ENCODE measurements around the gene PAQR9.

PAQR9 gene

DNA sequence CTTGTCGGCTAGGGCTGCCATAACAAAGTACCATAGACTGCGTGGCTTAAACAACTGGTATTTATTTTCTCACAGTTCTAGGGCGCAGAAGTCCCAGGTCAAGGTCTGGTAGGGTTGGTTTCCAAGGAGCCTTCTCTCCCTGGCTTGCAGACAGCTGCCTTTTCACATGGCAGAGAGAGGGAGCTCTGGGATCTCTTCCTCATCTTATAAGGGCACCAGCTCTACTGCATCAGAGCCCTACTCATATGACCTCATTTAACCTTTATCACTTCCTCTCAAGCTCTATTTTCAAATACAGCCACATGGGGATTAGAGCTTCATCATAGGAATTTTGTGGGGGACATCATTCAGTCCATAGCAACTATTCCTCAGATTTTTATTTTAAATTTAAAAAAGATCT lies 17.6 kb upstream of the PAQR9 start:
- no peak for DNase-seq

DNA sequence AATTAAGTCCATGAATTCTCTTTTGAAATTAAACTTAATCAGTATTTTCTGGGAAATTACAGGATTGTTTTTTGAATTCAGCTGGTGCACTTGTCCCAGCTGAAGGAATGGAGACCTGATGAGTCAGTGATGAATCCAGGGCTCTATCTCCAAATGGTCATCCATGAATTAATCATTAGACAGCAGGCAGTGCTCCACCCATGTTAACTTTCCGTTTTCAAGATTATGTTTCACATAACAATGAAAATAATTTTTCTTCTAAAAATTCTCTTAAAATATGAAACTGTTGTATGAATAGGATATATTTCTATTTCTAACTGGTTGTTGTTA lies 13.9 kb upstream of the PAQR9 start:
- DNase-seq = no peak

DNA sequence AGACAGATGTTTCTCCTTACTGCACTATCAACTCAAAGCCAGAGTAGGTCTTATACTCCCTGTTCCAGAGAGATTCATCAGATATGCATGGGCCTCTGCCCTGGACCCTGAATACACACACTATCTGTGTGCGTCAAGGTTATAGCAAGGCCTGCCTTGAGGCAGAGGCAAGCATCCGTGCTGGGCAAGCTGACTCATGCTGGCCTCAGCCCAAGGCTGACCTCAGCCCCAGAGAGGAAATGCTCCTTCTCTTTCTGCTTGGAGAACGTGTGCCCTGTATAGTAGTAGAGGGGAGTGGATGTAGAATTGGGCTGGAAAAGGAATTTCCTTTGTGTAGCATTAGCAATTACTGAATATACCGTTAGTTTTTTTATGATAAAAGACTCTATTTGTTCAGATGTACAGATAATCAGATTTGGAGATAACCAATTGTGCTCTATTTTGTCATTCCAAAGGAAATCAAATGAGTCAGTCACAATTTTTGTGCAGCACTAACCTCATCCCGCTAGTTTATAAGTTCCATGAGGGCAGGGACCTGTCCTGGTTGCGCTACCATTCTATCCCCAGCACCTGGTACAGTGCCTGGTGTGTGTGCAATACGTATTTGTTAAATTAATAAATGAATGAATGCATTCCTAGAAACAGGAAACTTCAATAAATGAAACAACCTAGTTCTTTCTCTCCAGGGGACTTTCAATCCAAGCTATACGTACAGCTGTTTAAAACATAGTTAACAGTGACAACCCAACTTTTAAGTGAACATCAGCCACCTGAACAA lies 13.3 kb upstream of the PAQR9 start:
- DNase-seq = no peak

DNA sequence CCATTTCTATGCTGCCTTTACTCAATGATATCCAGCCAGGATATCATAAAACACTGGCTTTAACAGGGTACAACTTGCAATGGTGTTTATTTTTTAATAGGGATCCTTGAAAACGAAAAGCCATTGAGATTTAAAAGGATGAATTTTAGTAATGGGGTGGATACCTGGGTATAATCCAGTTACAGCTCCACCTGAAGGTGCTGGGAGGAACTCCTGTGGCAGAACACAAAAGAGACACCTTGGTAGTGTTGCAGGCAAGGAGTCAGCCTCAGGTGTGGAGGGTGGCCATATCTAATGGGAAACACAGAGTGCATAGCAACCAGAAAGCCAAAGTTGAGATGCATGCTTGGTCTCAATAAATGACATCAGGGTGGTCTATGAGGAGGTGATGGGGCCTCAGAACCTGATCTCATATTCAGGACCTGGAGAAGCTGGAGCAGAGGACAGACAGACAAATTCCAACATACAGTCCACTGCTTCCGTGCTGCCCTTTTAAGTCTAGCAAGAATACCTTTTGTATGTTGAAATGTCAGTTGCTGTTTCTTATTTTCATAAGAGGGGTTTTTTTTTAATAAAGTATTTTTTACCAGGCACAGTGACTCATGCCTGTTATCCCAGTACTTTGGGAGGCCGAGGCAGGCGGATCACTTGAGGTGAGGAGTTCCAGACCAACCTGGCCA lies 12.0 kb upstream of the PAQR9 start:
- DNase-seq = no peak

- no peak for DNase-seq
Measured at GRCh38 chr3:142973217-142974009, 9.9 kb upstream of the PAQR9 start.

DNA sequence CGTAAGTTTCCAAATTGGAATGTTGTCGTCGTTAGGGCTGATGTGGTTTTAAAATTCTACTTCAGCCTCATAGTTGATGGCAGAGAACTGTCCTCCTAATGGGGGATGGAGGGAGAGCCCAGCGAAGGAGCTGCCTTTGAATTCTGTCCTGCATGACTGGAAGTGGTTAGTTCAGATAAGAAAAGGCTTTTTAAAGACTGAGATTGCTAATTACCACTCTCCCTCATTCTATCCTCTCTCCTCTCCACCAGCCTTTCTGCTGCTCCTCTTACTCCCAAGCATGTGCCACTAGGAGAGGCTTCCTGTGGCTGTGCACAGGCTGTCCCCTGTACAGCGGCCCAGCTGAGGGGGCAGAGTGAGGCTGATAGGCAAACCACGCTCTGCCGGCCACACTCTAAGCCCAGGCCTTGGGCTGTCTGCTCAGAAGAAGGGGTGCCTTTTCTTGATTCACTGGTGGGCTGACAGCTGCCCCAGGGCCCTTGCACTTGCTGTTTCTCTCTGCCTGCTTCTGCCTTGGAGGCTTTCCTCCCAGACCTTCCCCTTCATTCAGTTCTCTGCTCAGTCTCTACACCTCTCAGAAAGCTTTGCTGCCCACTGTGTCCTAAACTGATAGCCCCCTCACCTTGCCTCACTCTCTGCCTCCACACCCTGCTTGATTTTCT lies 8.7 kb upstream of the PAQR9 start:
- no peak for DNase-seq

DNA sequence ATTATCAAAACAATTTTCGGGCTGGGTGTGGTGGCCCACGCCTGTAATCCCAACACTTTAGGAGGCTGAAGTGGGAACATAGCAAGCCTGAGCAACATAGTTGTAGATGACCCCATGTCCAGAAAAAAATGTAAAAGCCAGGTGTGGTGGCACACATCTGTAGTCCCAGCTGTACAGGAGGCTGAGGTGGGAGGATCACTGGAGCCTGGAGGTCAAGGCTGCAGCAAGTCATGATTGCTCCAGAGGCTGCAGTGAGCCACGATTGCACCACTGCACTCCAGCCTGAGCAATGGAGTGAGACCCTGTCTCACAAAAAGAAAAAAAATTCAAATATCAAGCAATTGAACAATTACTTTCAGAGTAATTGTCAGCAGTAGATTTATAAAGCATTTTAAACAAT lies 8.0 kb upstream of the PAQR9 start:
- DNase-seq = no peak

GRCh38 chr3:142968319-142969025 lies 5.0 kb upstream of the PAQR9 start:
- DNase-seq = no peak

- no peak for DNase-seq
Measured at GRCh38 chr3:142966808-142967207, 3.3 kb upstream of the PAQR9 start.

DNA sequence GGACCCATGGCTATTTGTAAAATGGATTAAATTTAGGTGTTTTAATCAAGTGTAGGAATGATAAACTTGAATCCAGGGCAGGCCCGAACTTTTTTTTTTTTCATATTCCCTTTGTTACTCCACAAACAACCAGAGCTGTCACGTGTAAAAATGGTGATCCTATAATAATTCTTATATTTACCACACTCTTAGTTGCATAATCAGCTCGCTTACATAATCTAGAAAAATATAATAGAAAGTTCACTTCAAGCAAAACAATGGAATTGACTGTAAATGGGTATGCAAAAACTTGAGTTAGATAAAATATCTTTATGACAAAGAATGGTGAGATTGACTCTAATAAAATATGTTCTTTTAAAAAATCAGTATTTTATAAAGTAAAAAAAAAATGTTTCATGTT lies 2.1 kb upstream of the PAQR9 start:
- no peak for DNase-seq

- DNase-seq = no peak
Measured at GRCh38 chr3:142963234-142963515, 299 bp downstream of the PAQR9 start.

DNA sequence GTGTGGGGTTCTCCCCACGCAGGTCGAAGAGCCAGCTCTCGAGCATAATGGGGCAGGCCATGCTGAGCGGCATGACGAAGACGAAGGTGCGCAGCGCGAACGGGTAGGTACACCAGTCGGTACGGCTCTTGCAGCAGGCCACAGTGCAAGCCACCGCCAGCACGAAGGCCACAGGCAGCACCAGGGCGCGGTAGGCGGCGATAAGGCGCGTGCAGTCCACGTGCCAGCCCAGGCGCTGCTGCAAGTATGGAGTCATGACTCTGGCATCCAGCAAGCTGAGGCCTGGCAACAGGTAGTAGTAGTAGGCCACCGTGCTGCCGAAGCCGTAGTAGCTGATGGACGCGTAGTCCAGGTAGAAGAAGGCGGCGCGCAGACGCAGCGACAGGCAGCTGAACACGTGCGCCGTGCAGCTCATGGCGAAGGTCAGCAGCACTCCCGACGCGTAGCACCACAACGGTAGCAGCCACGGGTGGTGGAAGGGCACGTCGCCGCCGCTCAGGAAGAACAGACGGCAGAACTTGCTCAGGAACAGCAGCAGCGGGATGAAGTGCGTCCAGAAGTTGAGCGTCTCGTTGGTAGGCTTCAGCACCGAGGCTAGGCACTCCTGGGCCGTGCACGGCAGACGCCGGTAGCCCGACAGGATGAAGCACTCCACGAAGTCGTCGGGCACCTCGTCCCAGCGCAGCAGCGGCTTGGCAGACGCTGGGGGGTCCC lies 797 bp downstream of the PAQR9 start:
- no peak for DNase-seq

DNA sequence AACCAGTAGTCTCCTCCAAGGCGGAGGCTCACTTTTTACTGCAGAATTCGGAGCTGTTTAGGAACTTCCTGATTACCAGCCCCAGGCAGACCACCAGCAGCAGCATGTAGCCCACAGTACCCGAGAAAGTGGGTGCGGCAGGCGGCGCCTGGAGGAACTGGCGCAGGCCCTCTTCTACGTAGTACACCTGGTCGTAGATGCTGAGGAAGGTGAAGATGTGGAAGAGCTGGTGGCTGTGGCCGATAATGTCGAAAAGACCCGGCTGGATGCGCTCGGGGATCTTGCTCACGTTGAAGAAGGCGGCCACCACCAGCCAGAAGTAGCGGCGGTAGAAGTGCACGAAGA lies 1.3 kb downstream of the PAQR9 start:
- DNase-seq = no peak

DNA sequence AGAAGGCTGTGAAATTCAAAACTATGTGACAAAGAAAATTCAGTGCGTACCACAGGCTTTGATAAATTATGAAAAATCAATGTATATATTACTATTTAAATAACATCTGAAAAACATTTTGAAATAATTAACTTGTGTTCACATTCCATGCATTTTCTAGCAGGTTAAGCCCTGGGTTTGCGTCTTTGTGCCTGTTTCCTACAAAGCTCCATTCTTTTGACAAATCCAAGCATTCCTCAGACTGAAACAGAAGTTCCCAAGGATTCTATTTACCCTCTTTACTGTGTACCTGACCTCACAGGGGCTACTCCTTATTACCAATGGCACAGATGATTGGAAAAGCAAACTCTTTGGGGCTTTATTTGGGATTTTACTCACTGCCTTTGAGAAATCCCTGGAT lies 1.9 kb downstream of the PAQR9 start:
- no peak for DNase-seq

- no peak for DNase-seq
Measured at GRCh38 chr3:142960322-142960850, 3.1 kb downstream of the PAQR9 start.

GRCh38 chr3:142958707-142959106 lies 4.8 kb downstream of the PAQR9 start:
- DNase-seq = peak; percentile 24

GRCh38 chr3:142953443-142953842 lies 10.0 kb downstream of the PAQR9 start:
- no peak for DNase-seq

- no peak for DNase-seq
Measured at GRCh38 chr3:142952272-142953193, 10.9 kb downstream of the PAQR9 start.

DNA sequence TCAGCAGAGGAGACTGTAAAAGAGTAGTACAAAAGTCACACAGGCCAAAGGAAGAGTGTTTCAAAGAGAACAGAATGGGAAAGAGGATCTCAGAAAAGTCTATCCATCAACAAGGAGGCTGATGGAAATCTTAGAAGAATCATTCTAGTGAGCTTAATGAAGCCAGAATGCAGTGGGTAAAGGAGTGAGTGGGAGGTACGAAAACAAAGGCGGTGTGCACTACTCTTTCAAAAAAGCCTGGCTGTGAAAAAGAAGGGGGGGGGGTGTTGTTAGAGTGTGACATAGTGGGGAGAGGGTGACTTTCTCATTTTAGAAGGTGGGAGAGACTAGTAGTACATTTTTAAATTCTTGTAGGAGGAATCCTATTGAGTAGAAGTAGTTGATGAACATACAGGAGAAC lies 11.7 kb downstream of the PAQR9 start:
- no peak for DNase-seq

DNA sequence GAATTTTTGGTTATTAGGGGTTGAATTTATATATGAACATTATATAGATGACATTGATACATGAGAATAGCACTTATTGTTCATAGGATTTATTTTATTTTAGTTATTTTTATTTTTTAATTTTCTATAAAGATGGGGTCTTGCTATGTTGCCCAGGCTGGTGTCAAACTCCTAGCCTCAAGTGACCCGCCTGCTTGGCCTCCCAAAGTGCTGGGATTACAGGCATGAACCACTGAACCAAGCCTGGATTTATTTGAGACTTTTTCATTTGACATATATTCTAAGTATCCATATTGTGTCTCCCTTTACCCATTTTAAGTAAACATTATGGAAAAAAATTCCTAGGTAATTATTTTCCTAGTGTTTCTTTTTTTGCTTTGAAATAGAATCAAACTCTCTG lies 12.5 kb downstream of the PAQR9 start:
- no peak for DNase-seq

All from stimulated activated CD4-positive, alpha-beta T cell treated with anti-CD3 and anti-CD28 coated beads, Interleukin-4, amount 100 ng/mL, for 1 hour (primary cell).